Smooth muscle cell (in vitro differentiated cells): Measurements from ENCODE around the gene CAPS2. TPM values are rescaled to one million over a fixed set of nuclear protein-coding genes. Genes with fewer than 3 reads are reported as not detected.

Source experiments
- DNase-seq: peaks from one replicate; lab custom pipeline; 2025; ENCODE audit not compliant: unreplicated experiment; lab: John Stamatoyannopoulos, UW
- H2AFZ ChIP-seq: fragments of 200-600 bp; sonication (generic); 2 replicates; pipeline ENCODE4 v1.6.0; 2016; ENCODE audit warnings: antibody characterized with exemption, low read depth, mild to moderate bottlenecking
- H3F3A ChIP-seq: fragments of 200-600 bp; sonication (generic); 2 replicates; pipeline ENCODE4 v1.6.0; 2017; ENCODE audit warnings: antibody characterized with exemption, low read depth
- H3K27ac ChIP-seq: fragments of 200-600 bp; sonication (generic); 2 replicates; pipeline ENCODE4 v1.5.1; 2016; ENCODE audit warnings: low read depth, mild to moderate bottlenecking
- H3K27me3 ChIP-seq: fragments of 200-600 bp; sonication (generic); 2 replicates; pipeline ENCODE4 v1.6.1; 2016; ENCODE audit warnings: low read depth, mild to moderate bottlenecking
- H3K36me3 ChIP-seq: fragments of 200-600 bp; sonication (generic); 2 replicates; pipeline ENCODE4 v1.5.1; 2016; ENCODE audit warnings: low read depth
- H3K4me1 ChIP-seq: fragments of 200-600 bp; sonication (generic); 2 replicates; pipeline ENCODE4 v1.5.1; 2016; ENCODE audit warnings: low read depth
- H3K4me2 ChIP-seq: fragments of 200-600 bp; sonication (generic); 2 replicates; pipeline ENCODE4 v1.6.0; 2016; ENCODE audit warnings: mild to moderate bottlenecking
- H3K4me3 ChIP-seq: fragments of 200-600 bp; sonication (generic); 2 replicates; pipeline ENCODE4 v1.5.1; 2016; ENCODE audit warnings: mild to moderate bottlenecking
- H3K79me2 ChIP-seq: fragments of 200-600 bp; sonication (generic); 2 replicates; pipeline ENCODE4 v1.6.0; 2016; ENCODE audit warnings: low read depth, mild to moderate bottlenecking
- H3K9ac ChIP-seq: fragments of 200-600 bp; sonication (generic); 2 replicates; pipeline ENCODE4 v1.6.0; 2016; ENCODE audit warnings: low read depth
- H3K9me3 ChIP-seq: fragments of 200-600 bp; sonication (generic); replicated peaks from 2 replicates; pipeline ENCODE4 v1.5.1; 2016; ENCODE audit warnings: low read depth
- H4K20me1 ChIP-seq: fragments of 200-600 bp; sonication (generic); 2 replicates; pipeline ENCODE4 v1.6.0; 2016; ENCODE audit warnings: low read depth
- CTCF ChIP-seq: fragments of 200-600 bp; sonication (generic); IDR thresholded peaks from 2 replicates; pipeline ENCODE4 v1.5.1; 2017; ENCODE audit warnings: borderline replicate concordance, mild to moderate bottlenecking, antibody characterized with exemption; ENCODE audit not compliant: insufficient read depth, poor library complexity, severe bottlenecking
- WGBS: methylation state at CpG from one replicate; pipeline ENCODE4 v1.1.7; 2016; ENCODE audit warnings: low lambda C conversion rate; 5-methylcytosine and 5-hydroxymethylcytosine counted together
- polyA plus RNA-seq: library from polyadenylated mRNA; unstranded; fragments of >200 nt; fragmentation: Nextera tagmentation; extraction: Ambion mirVana; gene quantifications from 2 replicates; pipeline ENCODE4 v1.2.1, GENCODE V29; 2016
- total RNA-seq: library from RNA; depleted of rRNA; stranded (reverse); fragments of >200 nt; gene quantifications from 2 replicates; pipeline ENCODE4 v1.2.3, GENCODE V29; 2014

CAPS2 gene
- total and polyA plus RNA-seq, 2 experiments from 2014 or later, result 0.66 to 3.7 TPM

GRCh38 chr12:75239987-75240386 is 90.1 kb downstream of the CAPS2 start:
- H3K9me3 ChIP-seq, result peaks cover 3% of the 10 kb centered on the region
- no peaks in the 10 kb centered on the region for H4K20me1 ChIP-seq
- H3K4me2 ChIP-seq, result no peak overlapping the region
- H3K9ac ChIP-seq, result no peak overlapping the region
- H3K36me3 ChIP-seq, result no peaks in the 10 kb centered on the region
- no peaks in the 10 kb centered on the region for H3K79me2 ChIP-seq
- no peak overlapping the region for H2AFZ ChIP-seq
- no peaks in the 10 kb centered on the region for H3K4me1 ChIP-seq
- H3F3A ChIP-seq, result no peaks in the 10 kb centered on the region
- H3K27ac ChIP-seq, result no peak overlapping the region
- H3K4me3 ChIP-seq, result no peak overlapping the region
- no peak for DNase-seq
- no peak for TF ChIP-seq CTCF
- no peaks in the 10 kb centered on the region for H3K27me3 ChIP-seq

GRCh38 chr12:75236206-75236605 is 93.9 kb downstream of the CAPS2 start:
- no peak overlapping the region for H3K27ac ChIP-seq
- no peaks in the 10 kb centered on the region for H3K36me3 ChIP-seq
- no peaks in the 10 kb centered on the region for H3K79me2 ChIP-seq
- no peaks in the 10 kb centered on the region for H3K27me3 ChIP-seq
- H3F3A ChIP-seq, result no peaks in the 10 kb centered on the region
- H2AFZ ChIP-seq, result no peak overlapping the region
- no peak overlapping the region for H3K4me3 ChIP-seq
- H4K20me1 ChIP-seq, result no peaks in the 10 kb centered on the region
- no peak overlapping the region for H3K9ac ChIP-seq
- H3K4me2 ChIP-seq, result no peak overlapping the region
- H3K9me3 ChIP-seq, result peaks cover 3% of the 10 kb centered on the region
- DNase-seq, result no peak
- 68% methylated on average over 1 of the region's 1 CpG for WGBS
- H3K4me1 ChIP-seq, result no peaks in the 10 kb centered on the region
- no peak for TF ChIP-seq CTCF

- H3K4me3 ChIP-seq, result no peak overlapping the region
- WGBS, result 88% methylated on average over 1 of the region's 1 CpG
- no peak overlapping the region for H3K27ac ChIP-seq
- no peaks in the 10 kb centered on the region for H4K20me1 ChIP-seq
- no peak for TF ChIP-seq CTCF
- H3K27me3 ChIP-seq, result no peaks in the 10 kb centered on the region
- H3K9me3 ChIP-seq, result no peaks in the 10 kb centered on the region
- no peaks in the 10 kb centered on the region for H3K36me3 ChIP-seq
- no peaks in the 10 kb centered on the region for H3K79me2 ChIP-seq
- DNase-seq, result no peak
- H3F3A ChIP-seq, result no peaks in the 10 kb centered on the region
- H3K9ac ChIP-seq, result no peak overlapping the region
- no peaks in the 10 kb centered on the region for H3K4me1 ChIP-seq
- no peak overlapping the region for H3K4me2 ChIP-seq
- H2AFZ ChIP-seq, result no peak overlapping the region
Observed at GRCh38 chr12:75227132-75227531, 103.0 kb downstream of the CAPS2 start.

Other genes with a start within 250 kb of the CAPS2 start
- not detected in 2 replicates for gene KCNC2, start 120.5 kb downstream of the CAPS2 start, total RNA-seq
- not detected in 2 replicates for gene KCNC2, start 120.5 kb downstream of the CAPS2 start, polyA plus RNA-seq
- gene GLIPR1L1, start 4.3 kb upstream of the CAPS2 start, total RNA-seq, result not detected in 2 replicates
- gene GLIPR1L1, start 4.3 kb upstream of the CAPS2 start, polyA plus RNA-seq, result 0.70 TPM in 1 of 2 replicates, not detected in the other
- gene GLIPR1L2, start 60.8 kb upstream of the CAPS2 start, total RNA-seq, result 0.13 and 2.5 TPM in 2 replicates
- not detected in 2 replicates for gene GLIPR1L2, start 60.8 kb upstream of the CAPS2 start, polyA plus RNA-seq
- 199 and 231 TPM in 2 replicates for gene GLIPR1, start 150.4 kb upstream of the CAPS2 start, total RNA-seq
- 158 and 200 TPM in 2 replicates for gene GLIPR1, start 150.4 kb upstream of the CAPS2 start, polyA plus RNA-seq
- gene KRR1, start 181.3 kb upstream of the CAPS2 start, total RNA-seq, result 44.1 and 48.9 TPM in 2 replicates
- 26.2 and 45.0 TPM in 2 replicates for gene KRR1, start 181.3 kb upstream of the CAPS2 start, polyA plus RNA-seq